ENCODE measurements around the gene DTNA.

The DTNA gene

DNA sequence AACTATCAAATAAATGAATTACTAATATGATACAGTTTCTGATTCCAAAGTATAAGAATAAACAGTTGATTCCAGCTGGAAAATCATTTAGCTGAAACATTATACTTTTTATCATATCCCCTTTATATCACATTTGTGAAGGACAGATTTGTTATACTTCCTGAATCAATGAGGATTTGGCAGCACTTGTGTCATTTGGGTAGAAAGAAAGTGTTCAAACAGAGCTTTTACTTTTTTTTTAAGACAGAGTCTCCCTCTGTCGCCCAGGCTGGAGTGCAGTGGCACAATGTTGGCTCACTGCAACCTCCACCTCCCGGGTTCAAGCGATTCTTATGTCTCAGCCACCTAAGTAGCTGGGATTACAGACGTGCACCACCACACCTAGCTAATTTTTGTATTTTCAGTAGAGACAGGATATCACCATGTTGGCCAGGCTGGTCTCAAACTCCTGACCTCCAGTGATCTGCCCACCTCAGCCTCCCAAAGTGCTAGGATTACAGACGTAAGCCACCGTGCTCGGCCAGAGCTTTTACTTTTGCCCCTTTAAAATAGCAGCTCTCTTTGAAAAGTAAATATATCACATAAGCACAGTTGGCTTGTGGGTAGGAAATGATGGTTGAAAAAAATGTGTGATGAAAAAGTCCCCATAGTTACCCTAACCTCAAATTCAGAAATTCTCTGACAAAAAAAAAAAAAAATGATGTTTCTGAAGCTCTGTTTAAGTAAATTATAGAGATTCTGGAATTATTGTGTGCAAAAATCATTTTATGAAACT lies 95.2 kb downstream of the DTNA start:
- no peak for DNase-seq (ENCODE audit: low read depth in 3 of 3, low spot score in 1 of 3)

DNA sequence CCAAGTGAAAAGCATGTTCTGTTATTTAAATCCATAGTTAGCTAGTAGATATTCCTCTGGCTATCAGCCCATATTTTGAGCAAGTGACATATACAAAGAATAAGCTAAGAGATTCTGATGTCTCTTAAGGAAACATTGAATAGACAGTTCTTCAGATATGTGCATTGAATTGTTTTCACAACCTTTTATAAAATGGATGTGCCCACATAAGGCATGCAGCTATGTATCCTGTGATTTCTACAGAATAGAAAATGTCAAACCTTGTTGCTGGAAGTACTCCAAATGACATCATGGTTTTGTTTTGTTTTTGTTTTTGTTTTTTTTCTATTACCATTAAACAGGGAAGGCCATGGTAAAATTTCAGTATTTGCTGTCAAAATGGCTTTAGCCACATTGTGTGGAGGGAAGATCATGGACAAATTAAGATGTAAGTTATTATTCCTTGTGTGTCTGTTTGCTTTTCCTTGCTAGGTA lies 95.8 kb downstream of the DTNA start:
- DNase-seq (ENCODE audit: low read depth in 3 of 3, low spot score in 1 of 3): no peak

DNA sequence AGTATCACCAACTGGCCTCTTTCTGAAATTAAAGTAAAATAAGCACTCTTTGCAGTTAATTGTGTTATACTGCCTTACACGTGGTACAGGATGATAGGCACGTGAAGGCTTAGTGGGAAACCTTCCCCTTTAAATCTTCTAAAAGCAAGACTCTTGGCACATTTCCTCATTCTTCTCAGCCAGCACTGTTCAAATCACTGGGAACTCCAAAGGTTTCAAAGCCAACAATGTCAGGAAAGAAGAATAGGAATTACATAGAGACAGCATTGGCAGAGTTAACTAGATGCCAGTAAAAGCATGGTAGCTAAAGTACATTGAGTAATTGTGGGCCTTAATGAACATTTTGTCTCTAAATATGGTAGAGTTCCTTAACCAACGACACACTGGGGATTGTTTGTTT lies 96.4 kb downstream of the DTNA start:
- DNase-seq (ENCODE audit: low read depth in 3 of 3, low spot score in 1 of 3): no peak

DNA sequence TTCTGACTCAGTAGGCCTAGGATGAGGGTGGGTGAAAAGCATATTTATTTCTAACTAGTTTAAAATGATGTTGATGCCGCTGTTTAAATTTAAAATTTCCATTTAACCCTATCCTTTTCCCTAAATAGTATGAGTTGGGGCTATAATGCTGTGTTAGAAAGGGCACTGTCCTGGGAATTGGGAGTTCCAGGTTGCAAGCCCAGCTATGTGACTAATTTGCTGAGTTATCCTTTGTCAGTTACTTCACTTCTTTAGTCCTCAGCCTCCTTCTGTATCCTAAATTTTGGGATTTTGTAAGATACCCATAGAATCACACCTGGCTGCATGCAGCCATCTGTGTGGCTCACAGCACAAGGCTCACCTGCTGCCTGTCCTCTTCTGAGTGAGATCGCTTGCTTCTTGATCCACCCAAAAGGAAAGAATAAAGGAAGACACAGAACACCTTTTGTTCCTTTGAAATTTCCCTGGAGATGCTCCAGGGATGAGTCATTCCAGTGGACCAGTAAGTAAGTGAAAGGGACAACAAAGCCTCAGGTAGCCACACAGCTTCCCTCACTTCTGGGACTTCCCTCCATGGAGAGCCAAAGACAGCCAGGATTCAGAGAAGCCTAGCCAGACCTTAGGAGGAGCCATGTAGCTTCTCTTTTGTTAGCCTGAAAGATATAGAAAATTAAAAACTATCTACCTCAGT lies 97.2 kb downstream of the DTNA start:
- no peak for DNase-seq (ENCODE audit: low read depth in 3 of 3, low spot score in 1 of 3)

DNA sequence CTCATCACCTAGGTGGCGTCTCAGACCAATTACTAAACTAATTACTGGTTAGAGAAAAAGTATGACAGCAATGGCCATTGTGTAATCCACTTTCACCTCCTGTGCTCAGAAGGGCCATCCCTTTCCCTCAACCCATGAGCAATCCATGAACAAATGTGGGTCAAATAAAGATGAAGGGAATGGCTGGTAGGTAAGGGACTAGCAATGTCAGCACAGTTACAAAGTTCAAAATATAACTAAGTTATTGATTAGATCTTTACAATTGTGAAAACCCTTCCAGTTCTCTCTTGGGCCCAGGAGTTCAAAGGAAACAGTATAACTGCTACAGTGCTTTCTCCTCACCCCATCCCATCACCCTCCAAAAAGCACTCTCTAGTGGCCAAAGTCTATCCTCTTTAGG lies 98.3 kb downstream of the DTNA start:
- DNase-seq (ENCODE audit: low read depth in 3 of 3, low spot score in 1 of 3): no peak

DNA sequence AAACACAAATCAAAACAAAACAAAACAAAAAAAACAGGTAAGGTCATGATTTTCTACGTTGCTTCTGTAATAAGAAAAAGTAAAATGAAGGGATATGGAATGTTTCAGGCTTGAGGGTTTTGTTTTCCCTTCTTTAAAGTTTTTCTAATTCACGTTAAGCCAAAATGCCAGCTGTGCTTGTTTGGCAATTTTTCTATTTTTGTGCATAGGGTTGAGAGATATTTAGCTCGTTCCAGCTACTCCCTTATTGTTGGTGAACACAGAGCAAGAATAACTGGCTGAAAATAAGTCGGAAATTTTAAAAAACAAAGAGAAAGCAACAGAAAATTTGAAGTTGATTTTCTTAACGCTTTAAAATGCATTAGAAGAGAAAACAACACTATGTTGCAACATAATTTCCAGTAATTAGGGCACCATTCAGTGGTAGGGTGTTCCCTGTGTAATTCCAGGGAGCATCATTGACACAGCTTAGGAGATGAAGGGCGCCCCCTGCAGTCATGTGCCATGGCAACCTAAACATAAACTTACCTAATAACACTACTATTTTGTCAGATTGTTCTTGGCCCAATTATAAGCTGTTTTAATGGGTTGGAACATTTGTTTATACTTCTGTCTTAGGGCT lies 99.5 kb downstream of the DTNA start:
- DNase-seq (ENCODE audit: low read depth in 3 of 3, low spot score in 1 of 3): no peak

DNA sequence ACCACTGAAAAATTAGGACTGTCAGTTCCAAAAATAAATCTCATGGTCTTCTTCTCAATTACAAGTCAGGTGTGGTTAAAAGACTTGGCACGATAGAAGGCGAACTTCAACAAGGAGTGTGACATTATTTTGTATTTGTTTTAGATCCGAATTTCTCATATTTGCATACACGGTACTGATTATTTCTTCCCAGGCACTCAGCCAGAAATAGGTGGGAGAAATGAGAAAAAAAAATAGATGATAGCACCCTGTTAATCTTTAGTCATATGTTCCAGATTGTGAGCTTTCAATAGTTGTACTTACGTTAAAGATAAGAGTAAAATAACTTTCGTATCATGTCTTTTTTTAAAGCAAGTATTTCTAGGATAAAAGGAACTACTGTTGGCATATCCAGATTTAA lies 106.1 kb downstream of the DTNA start:
- DNase-seq (ENCODE audit: low read depth in 3 of 3, low spot score in 1 of 3): no peak

DNA sequence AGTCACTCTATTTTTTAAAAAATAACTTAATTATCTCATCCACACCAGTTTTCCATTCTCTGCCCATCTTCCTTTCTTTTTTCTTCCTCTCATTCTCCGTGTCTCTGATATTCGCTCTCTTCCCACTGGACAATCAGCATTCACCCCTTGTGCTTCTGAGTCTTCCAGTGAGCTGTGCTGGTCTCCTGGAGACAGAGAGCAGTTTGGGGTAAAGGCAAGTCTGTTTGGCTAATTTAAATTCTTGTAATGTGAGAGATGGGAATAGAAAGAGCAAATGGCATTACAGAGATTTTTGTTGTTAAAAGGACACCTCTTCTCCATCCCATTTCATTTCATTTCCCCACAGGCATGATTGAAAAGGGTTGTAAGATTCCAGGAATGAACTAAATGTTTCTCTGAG lies 107.5 kb downstream of the DTNA start:
- no peak for DNase-seq (ENCODE audit: low read depth in 3 of 3, low spot score in 1 of 3)

DNA sequence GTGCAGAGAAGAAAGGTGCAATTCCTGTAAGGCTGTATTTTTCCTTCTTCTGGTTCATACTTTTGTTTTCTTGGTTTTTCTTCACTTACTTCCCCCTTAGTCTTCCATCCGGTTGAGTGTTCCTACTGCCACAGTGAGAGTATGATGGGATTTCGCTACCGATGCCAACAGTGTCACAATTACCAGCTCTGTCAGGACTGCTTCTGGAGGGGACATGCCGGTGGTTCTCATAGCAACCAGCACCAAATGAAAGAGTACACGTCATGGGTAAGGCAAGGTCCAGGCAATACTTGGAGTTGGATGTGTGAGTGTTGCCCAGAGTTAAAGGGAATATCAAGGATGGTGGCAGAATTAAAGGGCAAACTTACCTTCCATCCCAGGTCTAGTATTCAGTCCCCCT lies 108.0 kb downstream of the DTNA start:
- no peak for DNase-seq (ENCODE audit: low read depth in 3 of 3, low spot score in 1 of 3)

DNA sequence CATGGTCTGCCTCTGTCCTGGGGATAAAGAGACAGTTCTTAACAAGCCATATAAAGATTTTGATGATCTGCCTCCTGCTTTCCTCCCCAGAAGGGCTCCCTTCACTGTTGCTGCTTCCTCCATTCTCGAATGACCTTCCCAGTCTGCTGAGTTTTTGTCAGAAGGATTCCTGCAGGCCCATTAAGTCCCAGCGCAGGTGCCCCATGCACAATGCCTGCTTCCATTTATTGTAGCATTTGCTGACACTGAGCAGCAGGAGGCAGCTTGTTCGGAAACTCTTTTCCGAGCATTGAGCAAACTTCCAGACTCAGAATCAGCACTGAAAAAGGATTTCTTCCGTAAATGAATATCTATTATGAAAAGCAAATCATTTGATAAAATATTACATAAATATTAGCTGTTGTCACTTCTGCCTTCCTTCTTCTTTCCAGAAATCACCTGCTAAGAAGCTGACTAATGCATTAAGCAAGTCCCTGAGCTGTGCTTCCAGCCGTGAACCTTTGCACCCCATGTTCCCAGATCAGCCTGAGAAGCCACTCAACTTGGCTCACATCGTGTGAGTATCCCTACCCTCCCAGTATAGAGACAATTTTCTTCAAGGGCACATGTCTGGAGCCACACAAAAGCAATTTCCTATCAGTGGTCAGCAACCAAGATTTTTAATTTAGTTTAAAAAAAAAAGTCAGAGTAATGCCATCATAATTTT lies 110.4 kb downstream of the DTNA start:
- DNase-seq (ENCODE audit: low read depth in 3 of 3, low spot score in 1 of 3): no peak

DNA sequence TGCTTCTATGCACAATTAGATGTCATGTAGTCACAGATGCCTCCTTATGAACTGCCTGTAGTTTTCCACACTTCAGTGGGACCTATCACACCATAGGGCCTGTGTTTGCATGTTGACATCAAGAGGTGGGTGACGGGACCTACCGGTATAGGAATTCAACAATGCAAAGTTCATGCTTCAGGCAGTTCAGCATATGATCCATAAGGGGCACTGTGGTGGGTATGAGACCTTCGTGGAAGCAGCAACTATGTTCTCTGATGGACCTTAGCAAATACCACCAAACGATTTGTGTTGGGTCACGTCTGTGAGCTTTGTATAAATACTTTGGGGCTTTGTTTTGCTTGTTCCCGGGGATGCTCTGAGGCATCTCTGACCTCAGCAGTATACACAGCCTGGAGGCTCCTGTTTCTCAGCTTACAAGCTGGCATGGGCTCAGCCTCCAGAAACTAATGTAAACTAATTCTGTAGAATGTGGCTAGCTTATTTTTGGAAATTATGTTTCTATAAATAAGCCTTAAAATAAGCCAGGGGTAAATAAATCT lies 111.6 kb downstream of the DTNA start:
- DNase-seq (ENCODE audit: low read depth in 3 of 3, low spot score in 1 of 3): no peak

DNA sequence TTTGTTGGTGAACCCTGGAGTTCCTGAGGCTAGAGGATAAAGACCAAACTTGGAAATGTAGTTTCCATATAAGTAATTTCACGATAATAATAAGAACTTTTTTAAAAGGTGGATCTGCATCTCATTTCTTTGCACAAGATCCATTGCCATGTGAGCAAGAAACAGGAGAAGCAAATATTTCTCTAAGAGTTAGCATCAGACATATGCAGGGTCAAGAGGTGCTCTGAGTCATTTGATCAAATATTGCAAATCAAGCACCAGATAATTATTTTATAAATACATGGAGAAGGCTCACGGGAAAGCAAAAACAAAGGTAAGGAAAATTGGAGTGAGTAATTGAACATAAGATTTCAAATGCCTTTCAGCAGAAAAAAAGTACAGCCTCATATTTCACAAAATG lies 118.0 kb downstream of the DTNA start:
- no peak for DNase-seq (ENCODE audit: low read depth in 3 of 3, low spot score in 1 of 3)

DNA sequence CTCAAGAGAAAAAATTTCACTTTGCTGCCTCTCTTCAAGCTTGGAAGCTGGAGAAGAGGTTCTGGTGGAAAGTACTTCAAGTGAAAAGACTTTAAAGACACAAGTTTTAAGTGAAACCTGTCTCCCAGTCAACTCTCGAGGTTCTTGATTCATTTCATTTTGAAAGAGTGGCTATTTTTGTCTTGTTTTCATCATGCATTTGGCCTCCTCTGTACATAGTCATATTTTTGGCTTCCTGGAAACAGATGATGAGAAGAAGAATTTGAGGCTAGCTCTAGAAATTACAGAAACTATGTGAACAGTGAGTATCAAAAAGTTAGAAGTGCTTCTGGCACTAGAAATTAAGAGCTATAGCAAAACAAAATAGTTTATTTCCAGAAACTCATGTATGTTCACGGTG lies 124.8 kb downstream of the DTNA start:
- no peak for DNase-seq (ENCODE audit: low read depth in 3 of 3, low spot score in 1 of 3)

DNA sequence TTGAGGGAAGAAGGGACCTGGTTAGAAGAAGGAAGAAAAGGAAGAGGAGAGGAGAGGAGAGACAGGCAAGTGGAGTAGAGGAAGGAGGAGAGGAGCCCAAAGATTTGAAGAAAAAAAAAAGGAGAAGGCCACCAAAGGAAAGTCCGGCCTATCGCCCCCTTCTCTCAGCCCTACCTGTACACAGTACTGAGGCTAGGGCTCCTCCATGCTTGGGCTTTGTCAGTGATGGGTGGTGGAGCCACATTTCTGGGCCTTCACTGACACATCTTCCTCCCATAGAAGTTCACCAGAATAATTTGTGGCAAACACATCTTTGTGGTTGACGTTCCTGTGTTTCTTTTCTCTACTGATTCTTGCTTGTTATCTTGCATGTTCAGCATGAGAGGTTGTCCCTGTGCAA lies 125.4 kb downstream of the DTNA start:
- DNase-seq (ENCODE audit: low read depth in 3 of 3, low spot score in 1 of 3): no peak

DNA sequence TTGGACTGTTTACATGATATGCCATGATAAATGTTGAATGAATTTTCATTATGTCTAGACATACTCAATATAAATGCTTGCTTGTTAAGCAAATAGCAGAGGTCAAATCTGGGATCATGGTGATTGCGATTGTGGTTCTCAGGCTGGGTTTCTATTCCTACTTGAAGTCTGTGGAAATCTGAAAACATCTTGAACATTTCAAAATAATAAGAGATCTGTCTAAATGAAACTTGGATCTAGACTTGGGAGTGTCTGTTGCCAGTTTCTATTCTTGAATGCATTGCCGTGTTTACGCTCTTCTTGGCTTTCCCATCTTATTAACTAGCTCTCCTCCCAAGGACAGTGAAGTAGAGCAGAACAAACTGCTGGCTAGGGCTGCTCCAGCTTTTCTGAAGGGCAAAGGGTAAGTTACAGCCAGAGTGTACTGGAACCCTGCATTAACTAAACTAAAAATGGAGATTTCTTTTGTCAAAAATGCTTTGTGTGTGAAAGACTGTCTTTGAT lies 127.7 kb downstream of the DTNA start:
- DNase-seq (ENCODE audit: low read depth in 3 of 3, low spot score in 1 of 3): no peak

DNA sequence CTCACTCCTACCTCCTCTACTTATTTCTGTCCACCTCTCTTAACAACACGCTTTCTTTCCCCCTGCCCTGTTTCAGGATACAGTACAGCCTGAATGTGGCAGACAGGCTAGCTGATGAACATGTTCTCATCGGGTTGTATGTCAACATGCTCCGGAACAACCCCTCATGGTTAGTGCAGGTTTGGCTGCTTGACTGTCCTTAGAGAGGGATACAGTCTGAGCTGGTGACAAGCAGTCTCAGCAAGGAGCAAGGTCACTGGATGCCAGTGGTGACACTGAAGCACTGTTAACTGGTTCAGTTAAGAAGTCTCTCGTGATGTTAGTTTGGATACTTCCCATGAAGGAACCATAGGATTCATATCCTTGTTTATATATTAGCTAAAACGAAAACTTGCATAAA lies 128.6 kb downstream of the DTNA start:
- no peak for DNase-seq (ENCODE audit: low read depth in 3 of 3, low spot score in 1 of 3)

DNA sequence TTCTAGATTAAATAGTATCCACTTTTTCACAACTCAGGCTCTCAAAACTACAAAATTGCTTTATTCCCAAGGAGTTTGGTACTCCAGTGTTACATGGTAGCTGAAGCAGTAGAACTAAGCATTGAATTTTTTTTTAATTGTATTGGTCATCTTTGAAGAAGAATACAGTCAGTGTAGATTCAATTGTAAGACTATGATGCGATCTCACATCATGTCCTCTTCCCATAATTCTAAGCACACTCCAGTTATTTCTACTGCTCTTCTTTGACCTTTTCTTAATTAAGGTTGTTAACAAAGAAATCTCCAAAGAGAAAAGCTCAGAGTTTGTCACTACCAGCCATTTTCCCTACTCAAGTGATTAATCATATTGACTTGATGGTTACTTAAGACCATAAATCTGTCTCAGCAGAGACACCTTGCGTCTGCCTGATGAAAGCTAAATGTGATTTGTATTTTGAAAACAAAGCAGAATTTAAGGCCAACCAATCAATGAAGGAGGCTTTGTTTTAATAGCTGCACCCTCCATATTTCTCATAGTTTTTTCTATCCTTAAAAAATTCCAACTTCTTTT lies 130.2 kb downstream of the DTNA start:
- DNase-seq (ENCODE audit: low read depth in 3 of 3, low spot score in 1 of 3): no peak

DNA sequence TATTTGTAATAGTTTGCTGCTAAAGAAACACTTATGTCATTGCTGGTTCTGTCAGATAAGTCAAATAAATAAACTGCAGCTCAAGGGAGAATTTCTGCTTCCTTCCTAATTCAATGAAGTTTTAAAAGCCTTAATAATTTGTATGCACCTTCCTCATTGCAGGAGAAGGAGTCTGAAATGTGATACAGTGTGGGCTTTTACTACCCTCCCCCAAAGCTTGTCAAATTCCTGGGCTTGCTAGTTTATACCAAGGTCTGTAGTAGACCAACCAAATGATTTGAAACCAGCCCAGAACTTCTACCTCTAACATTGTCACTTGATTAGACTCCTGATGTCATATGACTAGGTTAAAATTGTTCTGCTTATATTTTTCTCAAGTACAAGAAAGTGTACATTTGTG lies 131.8 kb downstream of the DTNA start:
- DNase-seq (ENCODE audit: low read depth in 3 of 3, low spot score in 1 of 3): no peak

DNA sequence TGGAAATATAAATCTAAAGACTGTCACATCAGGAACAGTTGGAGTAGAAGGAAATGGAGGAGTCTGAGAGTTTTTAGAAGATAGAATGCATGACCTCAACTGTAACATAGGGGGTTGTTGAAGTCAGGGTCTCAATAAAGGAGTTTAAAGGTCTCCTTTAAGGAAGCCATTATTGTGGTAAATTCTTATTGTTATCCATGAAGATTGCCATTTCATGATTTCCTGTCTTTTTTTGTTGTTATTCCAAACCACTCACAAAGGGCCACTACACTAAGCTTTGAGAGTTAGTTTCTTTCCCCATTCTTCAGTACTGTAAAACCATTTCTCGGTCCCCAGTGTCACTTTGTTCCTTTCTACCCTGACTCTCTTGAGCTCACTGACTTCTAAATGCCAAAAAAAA lies 134.0 kb downstream of the DTNA start:
- DNase-seq (ENCODE audit: low read depth in 3 of 3, low spot score in 1 of 3): no peak

DNA sequence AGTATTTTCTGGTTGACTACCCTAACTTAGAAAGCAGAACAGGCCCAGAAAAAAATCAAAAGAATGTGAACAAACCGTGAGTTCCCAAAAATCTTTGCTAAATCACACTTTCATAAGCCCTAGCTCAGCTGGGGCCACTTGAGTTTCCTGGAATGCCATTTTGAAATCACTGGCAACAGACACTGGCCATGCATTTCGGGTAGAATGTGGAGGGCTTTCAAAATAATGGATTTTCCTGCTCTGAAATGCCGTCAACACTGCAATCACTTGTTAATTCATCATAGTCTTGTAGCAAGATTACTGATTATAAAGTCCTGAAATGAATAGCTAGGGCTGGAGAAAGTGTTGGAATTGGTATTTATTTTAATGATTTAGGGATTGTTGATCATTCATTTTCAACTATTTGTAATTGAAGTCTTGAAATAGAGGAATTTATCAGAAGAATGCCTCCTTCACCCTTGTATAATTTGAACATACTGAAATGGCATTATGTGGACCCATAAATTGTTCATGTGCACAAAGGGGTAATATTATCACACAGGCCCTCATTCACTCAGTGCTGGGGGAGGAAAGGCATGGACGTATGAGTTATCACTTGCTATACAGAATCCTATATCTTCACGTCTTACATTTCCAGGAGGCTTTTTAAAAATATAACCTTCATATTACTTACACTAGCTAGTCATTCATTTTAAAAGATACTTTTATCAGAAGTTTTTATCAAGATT lies 134.8 kb downstream of the DTNA start:
- DNase-seq (ENCODE audit: low read depth in 3 of 3, low spot score in 1 of 3): no peak

All from stimulated activated CD4-positive, alpha-beta T cell treated with anti-CD3 and anti-CD28 coated beads, TNF-alpha, amount 100 ng/mL, for 1 hour (primary cell).